Measurements from ENCODE around the gene GALNT14.
A peak's percentile ranks its signal among the peaks of the same experiment; 100 is the strongest.

Gene GALNT14

DNA sequence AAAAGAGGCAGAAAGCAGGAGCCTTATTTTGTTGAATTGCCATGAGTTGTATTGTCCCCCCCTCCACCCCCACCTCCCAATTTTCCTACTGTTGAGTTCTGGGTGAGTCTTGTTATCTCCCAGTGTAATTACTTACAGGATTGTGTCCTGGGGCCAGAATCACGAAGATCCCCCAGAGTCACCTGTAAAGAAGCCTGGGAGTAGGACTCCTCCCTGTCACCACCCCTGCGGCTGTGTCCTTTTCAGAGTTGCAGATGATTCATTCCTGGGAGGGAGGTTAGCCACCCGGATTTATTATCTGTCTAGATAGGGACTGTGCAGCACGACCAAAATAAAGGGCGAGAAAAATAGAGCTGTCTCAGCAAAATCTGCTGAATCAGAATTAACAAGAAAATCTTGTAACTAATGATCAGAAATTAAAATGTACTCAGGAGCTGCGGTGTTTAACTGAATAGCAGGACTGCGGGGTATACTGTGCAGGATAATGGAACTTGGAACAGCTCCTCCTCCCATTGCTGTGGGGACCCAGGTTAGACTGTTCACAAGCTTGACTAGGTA, 249.3 kb downstream of the GALNT14 start:
- DNase-seq, result peak; percentile 22
- Histone ChIP-seq H3K27me3 (ENCODE audit: insufficient read depth, low read length, poor library complexity) (no peaks in the 10 kb centered on the region), H2AK5ac (ENCODE audit: low read length) (no peak overlapping the region), H3K79me2 (ENCODE audit: control insufficient read depth, insufficient read depth, low read length) (no peaks in the 10 kb centered on the region), H3K23ac (ENCODE audit: low read length) (no peak overlapping the region), H3K79me1 (ENCODE audit: low read length) (no peaks in the 10 kb centered on the region), H3K4ac (ENCODE audit: low read depth, low read length) (no peak overlapping the region), H3K27ac (ENCODE audit: low read depth, low read length) (no peak overlapping the region), H3K56ac (ENCODE audit: low read length) (no peak overlapping the region), H3K4me2 (ENCODE audit: low read length) (no peak overlapping the region), H3K4me1 (ENCODE audit: control insufficient read depth, low read depth, low read length) (peaks cover 1% of the 10 kb centered on the region), H4K8ac (ENCODE audit: low read depth, low read length) (no peak overlapping the region), H3K18ac (ENCODE audit: low read length) (no peak overlapping the region), H3K4me3 (ENCODE audit: low read length) (no peak overlapping the region), H2BK5ac (ENCODE audit: low read length) (no peak overlapping the region), H3K9ac (ENCODE audit: low read length) (no peak overlapping the region), H2BK120ac (ENCODE audit: low read depth, low read length) (no peak overlapping the region), H4K5ac (ENCODE audit: low read length) (no peak overlapping the region), H2BK15ac (replicated peaks; ENCODE audit: low read depth) (no peak overlapping the region), H3K36me3 (ENCODE audit: control insufficient read depth, insufficient read depth, low read length) (no peaks in the 10 kb centered on the region)
- WGBS (ENCODE audit: extremely low coverage, insufficient coverage, low lambda C conversion rate), result no CpG with 5 or more reads among the region's 7 CpGs

GRCh38 chr2:30886080-30886479, 252.2 kb downstream of the GALNT14 start:
- no peak overlapping the region for H2AK5ac ChIP-seq (ENCODE audit: low read length)
- no CpG with 5 or more reads among the region's 6 CpGs for whole genome bisulfite sequencing (ENCODE audit: extremely low coverage, insufficient coverage, low lambda C conversion rate)
- H3K27ac ChIP-seq (ENCODE audit: low read depth, low read length), result no peak overlapping the region
- DNase-seq, result peak; percentile 70
- no peak overlapping the region for H2BK15ac ChIP-seq (replicated peaks; ENCODE audit: low read depth)
- H3K4me3 ChIP-seq (ENCODE audit: low read length), result no peak overlapping the region
- no peak overlapping the region for H4K8ac ChIP-seq (ENCODE audit: low read depth, low read length)
- H3K4ac ChIP-seq (ENCODE audit: low read depth, low read length), result no peak overlapping the region
- no peaks in the 10 kb centered on the region for H3K79me2 ChIP-seq (ENCODE audit: control insufficient read depth, insufficient read depth, low read length)
- H3K4me1 ChIP-seq (ENCODE audit: control insufficient read depth, low read depth, low read length), result peaks cover 3% of the 10 kb centered on the region
- no peak overlapping the region for H3K4me2 ChIP-seq (ENCODE audit: low read length)
- H3K79me1 ChIP-seq (ENCODE audit: low read length), result no peaks in the 10 kb centered on the region
- H3K27me3 ChIP-seq (ENCODE audit: insufficient read depth, low read length, poor library complexity), result no peaks in the 10 kb centered on the region
- no peak overlapping the region for H2BK120ac ChIP-seq (ENCODE audit: low read depth, low read length)
- no peak overlapping the region for H3K23ac ChIP-seq (ENCODE audit: low read length)
- H3K56ac ChIP-seq (ENCODE audit: low read length), result no peak overlapping the region
- no peak overlapping the region for H3K9ac ChIP-seq (ENCODE audit: low read length)
- H2BK5ac ChIP-seq (ENCODE audit: low read length), result no peak overlapping the region
- H4K5ac ChIP-seq (ENCODE audit: low read length), result no peak overlapping the region
- no peak overlapping the region for H3K18ac ChIP-seq (ENCODE audit: low read length)
- no peaks in the 10 kb centered on the region for H3K36me3 ChIP-seq (ENCODE audit: control insufficient read depth, insufficient read depth, low read length)

DNA sequence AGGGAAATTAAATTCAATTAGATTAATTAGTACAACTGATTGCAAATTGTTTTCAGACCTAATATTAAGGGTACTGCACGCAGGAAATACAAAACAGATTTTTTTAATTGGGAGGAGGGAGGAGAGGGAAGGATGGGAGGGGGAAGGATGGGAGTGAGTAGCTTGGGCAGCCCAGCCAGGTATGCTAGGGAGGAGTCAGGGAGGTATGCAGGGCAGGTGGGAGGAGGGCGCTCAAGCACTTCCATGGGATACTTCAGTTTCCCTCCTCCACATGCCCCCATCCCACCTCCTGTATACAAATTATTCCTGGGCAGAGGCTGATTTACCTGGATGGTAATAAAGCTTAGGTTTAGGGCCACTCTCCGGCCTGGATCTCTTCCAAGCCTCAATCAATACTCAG, 254.4 kb downstream of the GALNT14 start:
- DNase-seq, result no peak
- no peak overlapping the region for H2BK15ac ChIP-seq (replicated peaks; ENCODE audit: low read depth)
- no peaks in the 10 kb centered on the region for H3K36me3 ChIP-seq (ENCODE audit: control insufficient read depth, insufficient read depth, low read length)
- H2BK120ac ChIP-seq (ENCODE audit: low read depth, low read length), result no peak overlapping the region
- WGBS (ENCODE audit: extremely low coverage, insufficient coverage, low lambda C conversion rate), result no CpG with 5 or more reads among the region's 3 CpGs
- H3K27me3 ChIP-seq (ENCODE audit: insufficient read depth, low read length, poor library complexity), result no peaks in the 10 kb centered on the region
- no peaks in the 10 kb centered on the region for H3K79me1 ChIP-seq (ENCODE audit: low read length)
- H2BK5ac ChIP-seq (ENCODE audit: low read length), result no peak overlapping the region
- H4K5ac ChIP-seq (ENCODE audit: low read length), result no peak overlapping the region
- no peak overlapping the region for H3K56ac ChIP-seq (ENCODE audit: low read length)
- peaks cover 4% of the 10 kb centered on the region for H3K4me1 ChIP-seq (ENCODE audit: control insufficient read depth, low read depth, low read length)
- H3K18ac ChIP-seq (ENCODE audit: low read length), result no peak overlapping the region
- no peak overlapping the region for H3K4me2 ChIP-seq (ENCODE audit: low read length)
- no peak overlapping the region for H3K4ac ChIP-seq (ENCODE audit: low read depth, low read length)
- no peak overlapping the region for H4K8ac ChIP-seq (ENCODE audit: low read depth, low read length)
- no peak overlapping the region for H3K4me3 ChIP-seq (ENCODE audit: low read length)
- H3K23ac ChIP-seq (ENCODE audit: low read length), result no peak overlapping the region
- H3K79me2 ChIP-seq (ENCODE audit: control insufficient read depth, insufficient read depth, low read length), result no peaks in the 10 kb centered on the region
- no peak overlapping the region for H3K9ac ChIP-seq (ENCODE audit: low read length)
- H3K27ac ChIP-seq (ENCODE audit: low read depth, low read length), result no peak overlapping the region
- H2AK5ac ChIP-seq (ENCODE audit: low read length), result no peak overlapping the region

DNA sequence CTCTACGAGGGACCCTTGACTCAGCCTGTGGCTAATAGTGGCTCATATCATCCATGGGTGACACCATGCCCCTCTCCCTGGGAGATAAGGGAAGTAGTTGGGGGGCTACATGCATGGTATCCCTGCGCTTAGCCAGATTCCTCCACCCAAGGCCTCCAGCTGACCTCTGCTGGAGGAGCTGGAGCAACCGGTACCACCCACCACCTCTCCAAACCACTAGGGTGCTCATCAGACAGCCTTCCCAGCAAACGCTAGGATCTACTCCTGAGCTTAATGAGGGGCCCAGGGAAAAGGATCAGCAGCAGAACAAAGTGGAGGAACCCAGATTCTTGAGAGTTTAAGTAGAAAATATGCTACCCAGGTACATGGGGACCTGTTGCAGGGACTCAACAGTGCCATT, 255.1 kb downstream of the GALNT14 start:
- no peaks in the 10 kb centered on the region for H3K79me1 ChIP-seq (ENCODE audit: low read length)
- H2BK15ac ChIP-seq (replicated peaks; ENCODE audit: low read depth), result no peak overlapping the region
- no peak overlapping the region for H3K56ac ChIP-seq (ENCODE audit: low read length)
- no peak overlapping the region for H4K8ac ChIP-seq (ENCODE audit: low read depth, low read length)
- peak; percentile 53 for DNase-seq
- H3K27ac ChIP-seq (ENCODE audit: low read depth, low read length), result no peak overlapping the region
- no CpG with 5 or more reads among the region's 4 CpGs for WGBS (ENCODE audit: extremely low coverage, insufficient coverage, low lambda C conversion rate)
- H3K4ac ChIP-seq (ENCODE audit: low read depth, low read length), result no peak overlapping the region
- H3K18ac ChIP-seq (ENCODE audit: low read length), result no peak overlapping the region
- H3K4me3 ChIP-seq (ENCODE audit: low read length), result no peak overlapping the region
- no peaks in the 10 kb centered on the region for H3K79me2 ChIP-seq (ENCODE audit: control insufficient read depth, insufficient read depth, low read length)
- no peak overlapping the region for H3K4me2 ChIP-seq (ENCODE audit: low read length)
- H3K4me1 ChIP-seq (ENCODE audit: control insufficient read depth, low read depth, low read length), result peaks cover 3% of the 10 kb centered on the region
- no peak overlapping the region for H3K9ac ChIP-seq (ENCODE audit: low read length)
- no peaks in the 10 kb centered on the region for H3K27me3 ChIP-seq (ENCODE audit: insufficient read depth, low read length, poor library complexity)
- no peak overlapping the region for H2BK5ac ChIP-seq (ENCODE audit: low read length)
- H3K23ac ChIP-seq (ENCODE audit: low read length), result no peak overlapping the region
- H4K5ac ChIP-seq (ENCODE audit: low read length), result no peak overlapping the region
- no peaks in the 10 kb centered on the region for H3K36me3 ChIP-seq (ENCODE audit: control insufficient read depth, insufficient read depth, low read length)
- no peak overlapping the region for H2AK5ac ChIP-seq (ENCODE audit: low read length)
- H2BK120ac ChIP-seq (ENCODE audit: low read depth, low read length), result no peak overlapping the region

DNA sequence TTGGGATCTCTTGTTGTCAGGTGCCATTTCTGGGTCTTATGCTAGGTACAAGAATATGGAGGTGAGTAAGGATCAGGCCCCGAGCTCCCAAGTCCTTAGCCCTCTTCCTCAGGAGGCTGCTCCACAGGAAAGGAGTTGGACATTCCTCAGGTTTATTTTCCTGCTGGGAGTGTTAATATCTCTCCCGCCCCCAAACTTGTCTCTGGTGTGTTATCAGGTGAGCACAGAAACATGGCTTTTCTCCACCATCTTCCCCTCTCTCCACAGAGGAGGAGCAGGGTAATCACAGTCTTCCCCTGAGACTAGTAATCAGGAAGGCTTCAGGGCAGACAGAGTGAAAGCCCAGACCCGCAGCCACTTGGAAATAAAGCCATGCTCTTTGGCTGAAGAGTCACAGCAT, 257.7 kb downstream of the GALNT14 start:
- Histone ChIP-seq H3K27ac (ENCODE audit: low read depth, low read length) (no peak overlapping the region), H3K23ac (ENCODE audit: low read length) (no peak overlapping the region), H2BK120ac (ENCODE audit: low read depth, low read length) (no peak overlapping the region), H3K4ac (ENCODE audit: low read depth, low read length) (no peak overlapping the region), H3K4me3 (ENCODE audit: low read length) (no peak overlapping the region), H3K4me1 (ENCODE audit: control insufficient read depth, low read depth, low read length) (peaks cover 3% of the 10 kb centered on the region), H3K79me1 (ENCODE audit: low read length) (no peaks in the 10 kb centered on the region), H3K9ac (ENCODE audit: low read length) (no peak overlapping the region), H3K56ac (ENCODE audit: low read length) (no peak overlapping the region), H2AK5ac (ENCODE audit: low read length) (no peak overlapping the region), H2BK5ac (ENCODE audit: low read length) (no peak overlapping the region), H3K27me3 (ENCODE audit: insufficient read depth, low read length, poor library complexity) (no peaks in the 10 kb centered on the region), H4K5ac (ENCODE audit: low read length) (no peak overlapping the region), H3K4me2 (ENCODE audit: low read length) (no peak overlapping the region), H4K8ac (ENCODE audit: low read depth, low read length) (no peak overlapping the region), H3K79me2 (ENCODE audit: control insufficient read depth, insufficient read depth, low read length) (no peaks in the 10 kb centered on the region), H2BK15ac (replicated peaks; ENCODE audit: low read depth) (no peak overlapping the region), H3K36me3 (ENCODE audit: control insufficient read depth, insufficient read depth, low read length) (no peaks in the 10 kb centered on the region), H3K18ac (ENCODE audit: low read length) (no peak overlapping the region)
- WGBS (ENCODE audit: extremely low coverage, insufficient coverage, low lambda C conversion rate), result no CpG with 5 or more reads among the region's 3 CpGs
- DNase-seq, result peak; percentile 83

GRCh38 chr2:30877833-30878232, 260.4 kb downstream of the GALNT14 start:
- Histone ChIP-seq H2BK15ac (replicated peaks; ENCODE audit: low read depth) (no peak overlapping the region), H4K8ac (ENCODE audit: low read depth, low read length) (no peak overlapping the region), H3K4me1 (ENCODE audit: control insufficient read depth, low read depth, low read length) (peaks cover 1% of the 10 kb centered on the region), H3K36me3 (ENCODE audit: control insufficient read depth, insufficient read depth, low read length) (no peaks in the 10 kb centered on the region), H2AK5ac (ENCODE audit: low read length) (no peak overlapping the region), H3K18ac (ENCODE audit: low read length) (no peak overlapping the region), H2BK120ac (ENCODE audit: low read depth, low read length) (no peak overlapping the region), H3K4me3 (ENCODE audit: low read length) (no peak overlapping the region), H3K23ac (ENCODE audit: low read length) (no peak overlapping the region), H3K9ac (ENCODE audit: low read length) (no peak overlapping the region), H3K27me3 (ENCODE audit: insufficient read depth, low read length, poor library complexity) (no peaks in the 10 kb centered on the region), H4K5ac (ENCODE audit: low read length) (no peak overlapping the region), H3K56ac (ENCODE audit: low read length) (no peak overlapping the region), H3K27ac (ENCODE audit: low read depth, low read length) (no peak overlapping the region), H3K4me2 (ENCODE audit: low read length) (no peak overlapping the region), H3K4ac (ENCODE audit: low read depth, low read length) (no peak overlapping the region), H2BK5ac (ENCODE audit: low read length) (no peak overlapping the region), H3K79me1 (ENCODE audit: low read length) (no peaks in the 10 kb centered on the region), H3K79me2 (ENCODE audit: control insufficient read depth, insufficient read depth, low read length) (no peaks in the 10 kb centered on the region)
- no peak for DNase-seq
- no CpG with 5 or more reads among the region's 2 CpGs for WGBS (ENCODE audit: extremely low coverage, insufficient coverage, low lambda C conversion rate)

All from mesendoderm (in vitro differentiated cells).